WTC11 (cell line): ENCODE data around the gene AKR7A2. TPM values are rescaled to one million over a fixed set of nuclear protein-coding genes. Genes with fewer than 3 reads are reported as not detected.

ENCODE experiments used
- ATAC-seq: fragments of 200-7000 bp; cut with Tn5 transposase; 2 replicates; pipeline ENCODE4 v1.10.0; 2021; ENCODE audit warnings: mild to moderate bottlenecking, moderate library complexity
- CTCF ChIA-PET: fragments of 300-600 bp; sonication (Branson Sonifier 250); formaldehyde crosslinking; loops from one replicate; lab custom pipeline; 2021; ENCODE audit warnings: antibody characterized with exemption; lab: Charles Lee
- POLR2A ChIA-PET: fragments of 350-600 bp; sonication (Branson Sonifier 250); formaldehyde crosslinking; loops from one replicate; lab custom pipeline; 2021; ENCODE audit warnings: antibody characterized with exemption; lab: Charles Lee
- DNase-seq: peaks from one replicate; pipeline ENCODE4 v3.0.0; 2021; ENCODE audit warnings: low spot score
- H3K27ac Mint-ChIP-seq: 2 replicates; pipeline ENCODE4 v1.8.0; 2021; ENCODE audit warnings: mixed read lengths
- H3K27me3 Mint-ChIP-seq: 2 replicates; pipeline ENCODE4 v1.8.0; 2021; ENCODE audit warnings: low read depth, mild to moderate bottlenecking, moderate library complexity, mixed read lengths
- H3K36me3 Mint-ChIP-seq: 2 replicates; pipeline ENCODE4 v1.8.0; 2021; ENCODE audit warnings: mixed read lengths
- H3K4me1 Mint-ChIP-seq: 2 replicates; pipeline ENCODE4 v1.8.0; 2022; ENCODE audit warnings: mixed read lengths
- H3K4me3 Mint-ChIP-seq: 2 replicates; pipeline ENCODE4 v1.8.0; 2021; ENCODE audit warnings: mild to moderate bottlenecking, moderate library complexity, mixed read lengths
- H3K9me3 Mint-ChIP-seq: 2 replicates; pipeline ENCODE4 v1.8.0; 2021; ENCODE audit warnings: mixed read lengths
- CREB1 ChIP-seq: sonication (generic); formaldehyde crosslinking; IDR thresholded peaks from 2 replicates; pipeline ENCODE4 v1.8.0; 2023; ENCODE audit warnings: mild to moderate bottlenecking, missing genetic modification reagents
- CREM ChIP-seq: sonication (generic); formaldehyde crosslinking; IDR thresholded peaks from 2 replicates; pipeline ENCODE4 v1.8.1; 2022; ENCODE audit warnings: mild to moderate bottlenecking, missing genetic modification reagents, moderate library complexity
- EMX1 ChIP-seq: fragments of 250-450 bp; sonication (Bioruptor Pico); IDR thresholded peaks from 2 replicates; pipeline ENCODE4 v1.8.0; 2021; ENCODE audit warnings: mild to moderate bottlenecking
- ETV6 ChIP-seq: sonication (generic); formaldehyde crosslinking; IDR thresholded peaks from 2 replicates; pipeline ENCODE4 v1.8.1; 2022; ENCODE audit warnings: mild to moderate bottlenecking, missing genetic modification reagents
- FOXK1 ChIP-seq: sonication (generic); formaldehyde crosslinking; IDR thresholded peaks from 2 replicates; pipeline ENCODE4 v1.8.0; 2022; ENCODE audit warnings: mild to moderate bottlenecking, moderate library complexity, missing genetic modification reagents
- GABPB1 ChIP-seq: sonication (generic); formaldehyde crosslinking; IDR thresholded peaks from 2 replicates; pipeline ENCODE4 v1.8.1; 2023; ENCODE audit warnings: mild to moderate bottlenecking, missing genetic modification reagents
- IRF2 ChIP-seq: sonication (generic); formaldehyde crosslinking; IDR thresholded peaks from 2 replicates; pipeline ENCODE4 v1.8.0; 2022; ENCODE audit warnings: low read depth, missing genetic modification reagents, borderline replicate concordance
- KAT7 ChIP-seq: sonication (generic); formaldehyde crosslinking; IDR thresholded peaks from 2 replicates; pipeline ENCODE4 v1.8.1; 2023; ENCODE audit warnings: missing genetic modification reagents, mild to moderate bottlenecking, borderline replicate concordance
- RORB ChIP-seq: fragments of 250-450 bp; sonication (Bioruptor Pico); IDR thresholded peaks from 2 replicates; pipeline ENCODE4 v1.9.0; 2021; ENCODE audit warnings: mild to moderate bottlenecking
- SMAD3 ChIP-seq: sonication (generic); formaldehyde crosslinking; IDR thresholded peaks from 2 replicates; pipeline ENCODE4 v1.8.0; 2022; ENCODE audit warnings: missing genetic modification reagents, mild to moderate bottlenecking, borderline replicate concordance
- TEAD4 ChIP-seq: sonication (generic); formaldehyde crosslinking; IDR thresholded peaks from 2 replicates; pipeline ENCODE4 v1.8.0; 2022; ENCODE audit warnings: mild to moderate bottlenecking, missing genetic modification reagents
- ZNF121 ChIP-seq: sonication (generic); formaldehyde crosslinking; IDR thresholded peaks from 2 replicates; pipeline ENCODE4 v1.8.0; 2023; ENCODE audit warnings: missing genetic modification reagents
- ZNF423 ChIP-seq: fragments of 250-450 bp; sonication (Bioruptor Pico); IDR thresholded peaks from 2 replicates; pipeline ENCODE4 v2.1.2; 2022; ENCODE audit warnings: mild to moderate bottlenecking, moderate library complexity
- total RNA-seq: library from RNA; stranded (reverse); gene quantifications from 3 replicates; pipeline ENCODE4 v1.2.3, GENCODE V29; 2021
- TF ChIP-seq, protein P1 (sequence below): sonication (generic); formaldehyde crosslinking; IDR thresholded peaks from 2 replicates; pipeline ENCODE4 v1.8.1; 2022; ENCODE audit warnings: missing genetic modification reagents, borderline replicate concordance
- TF ChIP-seq, protein P2 (sequence below): sonication (generic); formaldehyde crosslinking; IDR thresholded peaks from 2 replicates; pipeline ENCODE4 v1.8.1; 2023; ENCODE audit warnings: mild to moderate bottlenecking, missing genetic modification reagents
- TF ChIP-seq, protein P3 (sequence below): sonication (generic); formaldehyde crosslinking; IDR thresholded peaks from 2 replicates; pipeline ENCODE4 v1.8.0; 2022; ENCODE audit warnings: mild to moderate bottlenecking, missing genetic modification reagents
- TF ChIP-seq, protein P4 (sequence below): sonication (generic); formaldehyde crosslinking; IDR thresholded peaks from 2 replicates; pipeline ENCODE4 v1.8.1; 2022; ENCODE audit warnings: low read depth, mild to moderate bottlenecking, moderate library complexity, missing genetic modification reagents, borderline replicate concordance
- TF ChIP-seq, protein P5 (sequence below): fragments of 200-600 bp; IDR thresholded peaks from 2 replicates; pipeline ENCODE4 v1.8.0; 2022; ENCODE audit warnings: antibody characterized with exemption
- TF ChIP-seq, protein P6 (sequence below): sonication (generic); formaldehyde crosslinking; IDR thresholded peaks from 2 replicates; pipeline ENCODE4 v1.8.0; 2023; ENCODE audit warnings: mild to moderate bottlenecking, missing genetic modification reagents

The AKR7A2 gene
- total RNA-seq, 1 experiment from 2014 or later = 43.4 TPM

DNA sequence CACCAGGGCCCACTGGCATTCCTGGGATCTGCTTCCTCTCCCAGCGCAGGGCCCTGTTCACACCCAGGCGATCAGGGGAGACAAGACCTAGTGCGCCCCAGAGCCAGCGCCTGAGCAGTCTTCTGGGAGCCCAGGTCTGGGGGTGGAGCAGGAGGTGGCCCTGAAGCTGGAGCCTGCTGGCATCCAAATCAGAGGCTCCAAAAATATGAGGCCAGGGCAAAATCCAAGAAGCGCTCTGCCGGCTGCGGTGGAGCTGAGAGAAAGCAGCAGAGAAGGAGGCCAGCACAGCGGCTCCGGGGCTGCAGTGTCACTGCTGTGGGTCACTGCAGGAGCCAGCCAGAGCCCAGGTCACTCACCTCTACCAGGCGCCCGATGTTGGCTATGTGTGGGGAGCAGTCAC lies 32.9 kb upstream of the AKR7A2 start:
- H3K27me3 Mint-ChIP-seq = no peaks in the 10 kb centered on the region
- TF ChIP-seq, protein P1, sequence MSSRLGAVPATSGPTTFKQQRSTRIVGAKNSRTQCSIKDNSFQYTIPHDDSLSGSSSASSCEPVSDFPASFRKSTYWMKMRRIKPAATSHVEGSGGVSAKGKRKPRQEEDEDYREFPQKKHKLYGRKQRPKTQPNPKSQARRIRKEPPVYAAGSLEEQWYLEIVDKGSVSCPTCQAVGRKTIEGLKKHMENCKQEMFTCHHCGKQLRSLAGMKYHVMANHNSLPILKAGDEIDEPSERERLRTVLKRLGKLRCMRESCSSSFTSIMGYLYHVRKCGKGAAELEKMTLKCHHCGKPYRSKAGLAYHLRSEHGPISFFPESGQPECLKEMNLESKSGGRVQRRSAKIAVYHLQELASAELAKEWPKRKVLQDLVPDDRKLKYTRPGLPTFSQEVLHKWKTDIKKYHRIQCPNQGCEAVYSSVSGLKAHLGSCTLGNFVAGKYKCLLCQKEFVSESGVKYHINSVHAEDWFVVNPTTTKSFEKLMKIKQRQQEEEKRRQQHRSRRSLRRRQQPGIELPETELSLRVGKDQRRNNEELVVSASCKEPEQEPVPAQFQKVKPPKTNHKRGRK (CRISPR knock-in tag) = no peak
- TF ChIP-seq, protein P2, sequence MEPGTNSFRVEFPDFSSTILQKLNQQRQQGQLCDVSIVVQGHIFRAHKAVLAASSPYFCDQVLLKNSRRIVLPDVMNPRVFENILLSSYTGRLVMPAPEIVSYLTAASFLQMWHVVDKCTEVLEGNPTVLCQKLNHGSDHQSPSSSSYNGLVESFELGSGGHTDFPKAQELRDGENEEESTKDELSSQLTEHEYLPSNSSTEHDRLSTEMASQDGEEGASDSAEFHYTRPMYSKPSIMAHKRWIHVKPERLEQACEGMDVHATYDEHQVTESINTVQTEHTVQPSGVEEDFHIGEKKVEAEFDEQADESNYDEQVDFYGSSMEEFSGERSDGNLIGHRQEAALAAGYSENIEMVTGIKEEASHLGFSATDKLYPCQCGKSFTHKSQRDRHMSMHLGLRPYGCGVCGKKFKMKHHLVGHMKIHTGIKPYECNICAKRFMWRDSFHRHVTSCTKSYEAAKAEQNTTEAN (CRISPR knock-in tag) = no peak
- TF ChIP-seq ZNF423 = no peak
- TF ChIP-seq, protein P3, sequence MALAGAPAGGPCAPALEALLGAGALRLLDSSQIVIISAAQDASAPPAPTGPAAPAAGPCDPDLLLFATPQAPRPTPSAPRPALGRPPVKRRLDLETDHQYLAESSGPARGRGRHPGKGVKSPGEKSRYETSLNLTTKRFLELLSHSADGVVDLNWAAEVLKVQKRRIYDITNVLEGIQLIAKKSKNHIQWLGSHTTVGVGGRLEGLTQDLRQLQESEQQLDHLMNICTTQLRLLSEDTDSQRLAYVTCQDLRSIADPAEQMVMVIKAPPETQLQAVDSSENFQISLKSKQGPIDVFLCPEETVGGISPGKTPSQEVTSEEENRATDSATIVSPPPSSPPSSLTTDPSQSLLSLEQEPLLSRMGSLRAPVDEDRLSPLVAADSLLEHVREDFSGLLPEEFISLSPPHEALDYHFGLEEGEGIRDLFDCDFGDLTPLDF = no peak
- TF ChIP-seq IRF2 (CRISPR knock-in tag) = no peak
- TF ChIP-seq, protein P4, sequence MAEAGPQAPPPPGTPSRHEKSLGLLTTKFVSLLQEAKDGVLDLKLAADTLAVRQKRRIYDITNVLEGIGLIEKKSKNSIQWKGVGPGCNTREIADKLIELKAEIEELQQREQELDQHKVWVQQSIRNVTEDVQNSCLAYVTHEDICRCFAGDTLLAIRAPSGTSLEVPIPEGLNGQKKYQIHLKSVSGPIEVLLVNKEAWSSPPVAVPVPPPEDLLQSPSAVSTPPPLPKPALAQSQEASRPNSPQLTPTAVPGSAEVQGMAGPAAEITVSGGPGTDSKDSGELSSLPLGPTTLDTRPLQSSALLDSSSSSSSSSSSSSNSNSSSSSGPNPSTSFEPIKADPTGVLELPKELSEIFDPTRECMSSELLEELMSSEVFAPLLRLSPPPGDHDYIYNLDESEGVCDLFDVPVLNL (CRISPR knock-in tag) = no peak
- no peak for TF ChIP-seq ZNF121 (CRISPR knock-in tag)
- no peak for TF ChIP-seq FOXK1 (CRISPR knock-in tag)
- TF ChIP-seq CREM (CRISPR knock-in tag) = no peak
- ATAC-seq (0 out of 2 replicates have a peak, but pooled peaks have one; percentile 3), DNase-seq (no peak)
- H3K27ac Mint-ChIP-seq = peak overlapping the region; percentile 65
- POLR2A ChIA-PET = no interaction called here
- H3K4me3 Mint-ChIP-seq = no peak overlapping the region
- CTCF ChIA-PET = interaction anchor here (0.6 to 2.8 kb wide), 12 partner anchors 8 to 438 kb away, joined by 3 to 14 read pairs (median 5); no protein-coding TSS in a partner anchor
- peaks cover 14% of the 10 kb centered on the region for H3K4me1 Mint-ChIP-seq
- H3K36me3 Mint-ChIP-seq = peaks cover 12% of the 10 kb centered on the region
- H3K9me3 Mint-ChIP-seq = no peaks in the 10 kb centered on the region

DNA sequence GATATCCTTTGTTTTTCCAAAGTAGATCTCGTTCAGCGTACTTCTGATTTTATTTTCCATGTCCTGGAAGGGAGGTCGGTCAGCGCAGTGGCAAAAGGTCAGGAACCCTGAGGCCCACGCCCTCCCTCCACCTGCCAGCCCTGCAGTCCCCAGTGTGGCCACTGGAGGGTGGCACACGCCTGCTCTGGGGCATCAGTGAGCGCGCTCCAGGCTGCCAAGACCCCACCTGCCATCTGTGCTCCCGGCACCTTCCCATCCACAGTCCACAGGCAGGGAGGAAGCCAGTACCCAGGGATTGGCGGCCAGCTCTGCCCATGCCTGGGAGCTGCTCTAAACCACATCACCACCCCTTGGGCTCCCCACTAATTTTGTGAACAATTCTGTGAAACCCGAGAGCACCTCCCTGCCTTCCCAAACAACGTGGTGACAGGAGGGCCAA lies 32.4 kb upstream of the AKR7A2 start:
- Mint-ChIP-seq H3K27me3 (no peaks in the 10 kb centered on the region), H3K27ac (no peak overlapping the region)
- DNase-seq = peak; percentile 81
- POLR2A ChIA-PET = no interaction called here
- TF ChIP-seq GABPB1 (CRISPR knock-in tag) = no peak
- TF ChIP-seq CREB1 (CRISPR knock-in tag) = no peak
- TF ChIP-seq RORB = no peak
- TF ChIP-seq, protein P5, sequence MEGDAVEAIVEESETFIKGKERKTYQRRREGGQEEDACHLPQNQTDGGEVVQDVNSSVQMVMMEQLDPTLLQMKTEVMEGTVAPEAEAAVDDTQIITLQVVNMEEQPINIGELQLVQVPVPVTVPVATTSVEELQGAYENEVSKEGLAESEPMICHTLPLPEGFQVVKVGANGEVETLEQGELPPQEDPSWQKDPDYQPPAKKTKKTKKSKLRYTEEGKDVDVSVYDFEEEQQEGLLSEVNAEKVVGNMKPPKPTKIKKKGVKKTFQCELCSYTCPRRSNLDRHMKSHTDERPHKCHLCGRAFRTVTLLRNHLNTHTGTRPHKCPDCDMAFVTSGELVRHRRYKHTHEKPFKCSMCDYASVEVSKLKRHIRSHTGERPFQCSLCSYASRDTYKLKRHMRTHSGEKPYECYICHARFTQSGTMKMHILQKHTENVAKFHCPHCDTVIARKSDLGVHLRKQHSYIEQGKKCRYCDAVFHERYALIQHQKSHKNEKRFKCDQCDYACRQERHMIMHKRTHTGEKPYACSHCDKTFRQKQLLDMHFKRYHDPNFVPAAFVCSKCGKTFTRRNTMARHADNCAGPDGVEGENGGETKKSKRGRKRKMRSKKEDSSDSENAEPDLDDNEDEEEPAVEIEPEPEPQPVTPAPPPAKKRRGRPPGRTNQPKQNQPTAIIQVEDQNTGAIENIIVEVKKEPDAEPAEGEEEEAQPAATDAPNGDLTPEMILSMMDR = peak; percentile 94
- TF ChIP-seq, protein P6, sequence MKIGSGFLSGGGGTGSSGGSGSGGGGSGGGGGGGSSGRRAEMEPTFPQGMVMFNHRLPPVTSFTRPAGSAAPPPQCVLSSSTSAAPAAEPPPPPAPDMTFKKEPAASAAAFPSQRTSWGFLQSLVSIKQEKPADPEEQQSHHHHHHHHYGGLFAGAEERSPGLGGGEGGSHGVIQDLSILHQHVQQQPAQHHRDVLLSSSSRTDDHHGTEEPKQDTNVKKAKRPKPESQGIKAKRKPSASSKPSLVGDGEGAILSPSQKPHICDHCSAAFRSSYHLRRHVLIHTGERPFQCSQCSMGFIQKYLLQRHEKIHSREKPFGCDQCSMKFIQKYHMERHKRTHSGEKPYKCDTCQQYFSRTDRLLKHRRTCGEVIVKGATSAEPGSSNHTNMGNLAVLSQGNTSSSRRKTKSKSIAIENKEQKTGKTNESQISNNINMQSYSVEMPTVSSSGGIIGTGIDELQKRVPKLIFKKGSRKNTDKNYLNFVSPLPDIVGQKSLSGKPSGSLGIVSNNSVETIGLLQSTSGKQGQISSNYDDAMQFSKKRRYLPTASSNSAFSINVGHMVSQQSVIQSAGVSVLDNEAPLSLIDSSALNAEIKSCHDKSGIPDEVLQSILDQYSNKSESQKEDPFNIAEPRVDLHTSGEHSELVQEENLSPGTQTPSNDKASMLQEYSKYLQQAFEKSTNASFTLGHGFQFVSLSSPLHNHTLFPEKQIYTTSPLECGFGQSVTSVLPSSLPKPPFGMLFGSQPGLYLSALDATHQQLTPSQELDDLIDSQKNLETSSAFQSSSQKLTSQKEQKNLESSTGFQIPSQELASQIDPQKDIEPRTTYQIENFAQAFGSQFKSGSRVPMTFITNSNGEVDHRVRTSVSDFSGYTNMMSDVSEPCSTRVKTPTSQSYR (CRISPR knock-in tag) = no peak
- TF ChIP-seq ZNF121 (CRISPR knock-in tag) = 0 out of 2 replicates have a peak, but pooled peaks have one; percentile 24
- no peak for TF ChIP-seq EMX1
- no peak for TF ChIP-seq SMAD3 (CRISPR knock-in tag)
- no peak for TF ChIP-seq KAT7 (CRISPR knock-in tag)
- no peak for TF ChIP-seq TEAD4 (CRISPR knock-in tag)
- 0 out of 2 replicates have a peak, but pooled peaks have one; percentile 22 for TF ChIP-seq ETV6
- TF ChIP-seq, all 79 proteins: peak for 3
- CTCF ChIA-PET = interaction anchor here (0.6 to 2.8 kb wide), 15 partner anchors 9 to 437 kb away, joined by 3 to 14 read pairs (median 4); no protein-coding TSS in a partner anchor
- peaks cover 12% of the 10 kb centered on the region for H3K36me3 Mint-ChIP-seq
- peaks cover 15% of the 10 kb centered on the region for H3K4me1 Mint-ChIP-seq
- no peak overlapping the region for H3K4me3 Mint-ChIP-seq
- no peaks in the 10 kb centered on the region for H3K9me3 Mint-ChIP-seq
- ATAC-seq = peak; percentile 74
